Measurements from ENCODE around the gene HSD17B12.

Gene HSD17B12

GRCh38 chr11:43689167-43689566 is 8.6 kb downstream of the HSD17B12 start:
- DNase-seq: no peak

GRCh38 chr11:43690929-43691725 is 10.6 kb downstream of the HSD17B12 start:
- no peak for DNase-seq

GRCh38 chr11:43691806-43692205 is 11.3 kb downstream of the HSD17B12 start:
- no peak for DNase-seq

GRCh38 chr11:43693069-43693468 is 12.5 kb downstream of the HSD17B12 start:
- no peak for DNase-seq

GRCh38 chr11:43693731-43694130 is 13.2 kb downstream of the HSD17B12 start:
- DNase-seq: no peak

- DNase-seq: no peak
These were observed 13.9 kb downstream of the HSD17B12 start for GRCh38 chr11:43694477-43694876.

GRCh38 chr11:43697679-43698078 is 17.1 kb downstream of the HSD17B12 start:
- no peak for DNase-seq

- no peak for DNase-seq
These were observed 19.3 kb downstream of the HSD17B12 start for GRCh38 chr11:43699870-43700269.

GRCh38 chr11:43706631-43707030 is 26.1 kb downstream of the HSD17B12 start:
- no peak for DNase-seq

- no peak for DNase-seq
These were observed 28.2 kb downstream of the HSD17B12 start for GRCh38 chr11:43708776-43709175.

GRCh38 chr11:43709689-43710088 is 29.2 kb downstream of the HSD17B12 start:
- DNase-seq: no peak

- no peak for DNase-seq
These were observed 32.1 kb downstream of the HSD17B12 start for GRCh38 chr11:43712676-43713075.

- DNase-seq: no peak
These were observed 37.8 kb downstream of the HSD17B12 start for GRCh38 chr11:43718373-43718772.

GRCh38 chr11:43723617-43724016 is 43.1 kb downstream of the HSD17B12 start:
- DNase-seq: no peak

- DNase-seq: no peak
These were observed 51.7 kb downstream of the HSD17B12 start for GRCh38 chr11:43732225-43732624.

GRCh38 chr11:43734256-43734655 is 53.7 kb downstream of the HSD17B12 start:
- DNase-seq: no peak

GRCh38 chr11:43735115-43735514 is 54.6 kb downstream of the HSD17B12 start:
- DNase-seq: no peak

- no peak for DNase-seq
These were observed 55.4 kb downstream of the HSD17B12 start for GRCh38 chr11:43735961-43736360.

- no peak for DNase-seq
These were observed 56.1 kb downstream of the HSD17B12 start for GRCh38 chr11:43736502-43737200.

- no peak for DNase-seq
These were observed 56.7 kb downstream of the HSD17B12 start for GRCh38 chr11:43737201-43737590.

- no peak for DNase-seq
These were observed 58.3 kb downstream of the HSD17B12 start for GRCh38 chr11:43738600-43739409.

GRCh38 chr11:43746670-43747069 is 66.1 kb downstream of the HSD17B12 start:
- no peak for DNase-seq

GRCh38 chr11:43747130-43747802 is 66.7 kb downstream of the HSD17B12 start:
- DNase-seq: no peak

Measured in right hindlimb (tissue), 1 donor.